ENCODE data around the gene FAM193B.
A peak's percentile ranks its signal among the peaks of the same experiment; 100 is the strongest.

The FAM193B gene

DNA sequence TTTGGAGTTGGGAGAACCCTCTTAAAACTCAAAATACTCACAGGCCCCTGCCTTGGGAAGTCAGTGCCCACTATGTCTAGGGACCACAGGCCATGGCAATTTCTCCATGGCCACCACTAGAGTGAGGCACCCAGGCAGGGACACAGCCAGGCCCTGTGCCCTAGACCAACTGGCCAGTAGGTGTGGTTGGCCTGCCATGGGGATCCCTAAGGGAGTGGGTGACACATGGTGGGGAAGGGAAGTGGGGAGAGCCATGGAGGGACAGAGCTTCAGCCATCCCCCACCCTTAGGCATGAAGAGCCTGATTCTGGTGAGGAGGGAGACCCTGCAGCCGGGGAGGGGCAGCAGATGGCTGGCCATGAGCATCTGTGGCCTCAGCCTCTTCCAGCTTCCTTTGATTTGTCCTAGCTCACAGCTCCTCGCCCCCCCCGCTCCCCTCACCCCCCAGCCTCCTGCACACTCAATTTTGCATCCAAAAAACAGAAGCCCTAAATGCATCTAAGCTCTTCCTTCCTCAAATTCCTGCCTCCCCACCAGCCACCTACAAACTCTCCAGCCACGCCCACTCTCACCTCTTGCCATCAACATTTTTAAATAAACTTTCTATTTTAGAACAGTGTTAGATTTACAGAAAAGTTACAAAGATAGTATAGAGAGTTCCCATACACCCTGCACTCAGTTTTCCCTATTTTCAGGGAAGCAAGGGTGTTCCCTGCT is 79.4 kb downstream of the FAM193B start (continued):
- TF ChIP-seq, protein P1, sequence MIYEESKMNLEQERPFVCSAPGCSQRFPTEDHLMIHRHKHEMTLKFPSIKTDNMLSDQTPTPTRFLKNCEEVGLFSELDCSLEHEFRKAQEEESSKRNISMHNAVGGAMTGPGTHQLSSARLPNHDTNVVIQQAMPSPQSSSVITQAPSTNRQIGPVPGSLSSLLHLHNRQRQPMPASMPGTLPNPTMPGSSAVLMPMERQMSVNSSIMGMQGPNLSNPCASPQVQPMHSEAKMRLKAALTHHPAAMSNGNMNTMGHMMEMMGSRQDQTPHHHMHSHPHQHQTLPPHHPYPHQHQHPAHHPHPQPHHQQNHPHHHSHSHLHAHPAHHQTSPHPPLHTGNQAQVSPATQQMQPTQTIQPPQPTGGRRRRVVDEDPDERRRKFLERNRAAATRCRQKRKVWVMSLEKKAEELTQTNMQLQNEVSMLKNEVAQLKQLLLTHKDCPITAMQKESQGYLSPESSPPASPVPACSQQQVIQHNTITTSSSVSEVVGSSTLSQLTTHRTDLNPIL (CRISPR knock-in tag; IDR thresholded peaks at IDR 0.05; ENCODE audit: low read depth) = no peak
- TF ChIP-seq ZNF565 (CRISPR knock-in tag; conservative IDR thresholded peaks at IDR 0.05; ENCODE audit: low read depth) (no peak), BACH2 (CRISPR knock-in tag; IDR thresholded peaks at IDR 0.05; ENCODE audit: borderline replicate concordance) (no peak), ISL1 (CRISPR knock-in tag; IDR thresholded peaks at IDR 0.05) (no peak), OSR1 (CRISPR knock-in tag; IDR thresholded peaks at IDR 0.05) (no peak), ZC3H10 (CRISPR knock-in tag; IDR thresholded peaks at IDR 0.05) (no peak)

DNA sequence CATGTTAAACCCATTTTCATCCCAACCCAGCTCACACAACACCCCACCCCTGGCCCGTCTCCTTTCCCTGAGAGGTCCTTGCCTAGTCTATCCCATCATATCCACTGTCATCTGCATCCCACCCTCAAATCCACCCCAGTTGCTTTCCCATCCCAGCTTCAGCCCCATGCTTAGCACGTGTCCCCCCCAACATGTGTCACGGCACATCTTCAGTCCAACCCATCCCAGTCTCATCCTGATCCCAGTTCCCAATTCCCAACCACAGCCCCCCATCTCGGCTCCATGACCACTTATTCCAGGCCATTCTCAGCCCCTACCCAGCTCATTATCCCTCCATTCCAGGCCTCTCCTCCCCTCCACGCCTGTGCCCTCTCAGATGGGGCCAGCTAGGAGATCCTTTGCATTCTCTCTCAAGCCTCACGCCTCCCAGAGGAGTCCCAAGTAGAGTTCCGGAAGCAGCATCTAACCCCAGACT is 80.3 kb downstream of the FAM193B start:
- TF ChIP-seq CSDC2 (CRISPR knock-in tag; IDR thresholded peaks at IDR 0.05) = no peak
- no peak for TF ChIP-seq ESRRG (CRISPR knock-in tag; IDR thresholded peaks at IDR 0.05)
- TF ChIP-seq GLIS3 (CRISPR knock-in tag; IDR thresholded peaks at IDR 0.05) = no peak
- TF ChIP-seq ISL1 (CRISPR knock-in tag; IDR thresholded peaks at IDR 0.05) = no peak
- TF ChIP-seq BACH2 (CRISPR knock-in tag; IDR thresholded peaks at IDR 0.05; ENCODE audit: borderline replicate concordance) = no peak
- TF ChIP-seq SNAI2 (CRISPR knock-in tag; IDR thresholded peaks at IDR 0.05) = no peak
- TF ChIP-seq RARB (CRISPR knock-in tag; IDR thresholded peaks at IDR 0.05) = no peak
- TF ChIP-seq ZFP30 (CRISPR knock-in tag; IDR thresholded peaks at IDR 0.05) = no peak
- no peak for TF ChIP-seq ZC3H10 (CRISPR knock-in tag; IDR thresholded peaks at IDR 0.05)
- no peak for TF ChIP-seq ZNF8 (CRISPR knock-in tag; IDR thresholded peaks at IDR 0.05)
- TF ChIP-seq, protein P2, sequence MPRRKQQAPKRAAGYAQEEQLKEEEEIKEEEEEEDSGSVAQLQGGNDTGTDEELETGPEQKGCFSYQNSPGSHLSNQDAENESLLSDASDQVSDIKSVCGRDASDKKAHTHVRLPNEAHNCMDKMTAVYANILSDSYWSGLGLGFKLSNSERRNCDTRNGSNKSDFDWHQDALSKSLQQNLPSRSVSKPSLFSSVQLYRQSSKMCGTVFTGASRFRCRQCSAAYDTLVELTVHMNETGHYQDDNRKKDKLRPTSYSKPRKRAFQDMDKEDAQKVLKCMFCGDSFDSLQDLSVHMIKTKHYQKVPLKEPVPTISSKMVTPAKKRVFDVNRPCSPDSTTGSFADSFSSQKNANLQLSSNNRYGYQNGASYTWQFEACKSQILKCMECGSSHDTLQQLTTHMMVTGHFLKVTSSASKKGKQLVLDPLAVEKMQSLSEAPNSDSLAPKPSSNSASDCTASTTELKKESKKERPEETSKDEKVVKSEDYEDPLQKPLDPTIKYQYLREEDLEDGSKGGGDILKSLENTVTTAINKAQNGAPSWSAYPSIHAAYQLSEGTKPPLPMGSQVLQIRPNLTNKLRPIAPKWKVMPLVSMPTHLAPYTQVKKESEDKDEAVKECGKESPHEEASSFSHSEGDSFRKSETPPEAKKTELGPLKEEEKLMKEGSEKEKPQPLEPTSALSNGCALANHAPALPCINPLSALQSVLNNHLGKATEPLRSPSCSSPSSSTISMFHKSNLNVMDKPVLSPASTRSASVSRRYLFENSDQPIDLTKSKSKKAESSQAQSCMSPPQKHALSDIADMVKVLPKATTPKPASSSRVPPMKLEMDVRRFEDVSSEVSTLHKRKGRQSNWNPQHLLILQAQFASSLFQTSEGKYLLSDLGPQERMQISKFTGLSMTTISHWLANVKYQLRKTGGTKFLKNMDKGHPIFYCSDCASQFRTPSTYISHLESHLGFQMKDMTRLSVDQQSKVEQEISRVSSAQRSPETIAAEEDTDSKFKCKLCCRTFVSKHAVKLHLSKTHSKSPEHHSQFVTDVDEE (CRISPR knock-in tag; IDR thresholded peaks at IDR 0.05) = no peak
- TF ChIP-seq ZNF70 (CRISPR knock-in tag; IDR thresholded peaks at IDR 0.05) = no peak
- no peak for TF ChIP-seq PPARA (CRISPR knock-in tag; IDR thresholded peaks at IDR 0.05; ENCODE audit: borderline replicate concordance)
- TF ChIP-seq, protein P3, sequence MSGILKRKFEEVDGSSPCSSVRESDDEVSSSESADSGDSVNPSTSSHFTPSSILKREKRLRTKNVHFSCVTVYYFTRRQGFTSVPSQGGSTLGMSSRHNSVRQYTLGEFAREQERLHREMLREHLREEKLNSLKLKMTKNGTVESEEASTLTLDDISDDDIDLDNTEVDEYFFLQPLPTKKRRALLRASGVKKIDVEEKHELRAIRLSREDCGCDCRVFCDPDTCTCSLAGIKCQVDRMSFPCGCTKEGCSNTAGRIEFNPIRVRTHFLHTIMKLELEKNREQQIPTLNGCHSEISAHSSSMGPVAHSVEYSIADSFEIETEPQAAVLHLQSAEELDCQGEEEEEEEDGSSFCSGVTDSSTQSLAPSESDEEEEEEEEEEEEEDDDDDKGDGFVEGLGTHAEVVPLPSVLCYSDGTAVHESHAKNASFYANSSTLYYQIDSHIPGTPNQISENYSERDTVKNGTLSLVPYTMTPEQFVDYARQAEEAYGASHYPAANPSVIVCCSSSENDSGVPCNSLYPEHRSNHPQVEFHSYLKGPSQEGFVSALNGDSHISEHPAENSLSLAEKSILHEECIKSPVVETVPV (CRISPR knock-in tag; IDR thresholded peaks at IDR 0.05) = no peak
- TF ChIP-seq, protein P4, sequence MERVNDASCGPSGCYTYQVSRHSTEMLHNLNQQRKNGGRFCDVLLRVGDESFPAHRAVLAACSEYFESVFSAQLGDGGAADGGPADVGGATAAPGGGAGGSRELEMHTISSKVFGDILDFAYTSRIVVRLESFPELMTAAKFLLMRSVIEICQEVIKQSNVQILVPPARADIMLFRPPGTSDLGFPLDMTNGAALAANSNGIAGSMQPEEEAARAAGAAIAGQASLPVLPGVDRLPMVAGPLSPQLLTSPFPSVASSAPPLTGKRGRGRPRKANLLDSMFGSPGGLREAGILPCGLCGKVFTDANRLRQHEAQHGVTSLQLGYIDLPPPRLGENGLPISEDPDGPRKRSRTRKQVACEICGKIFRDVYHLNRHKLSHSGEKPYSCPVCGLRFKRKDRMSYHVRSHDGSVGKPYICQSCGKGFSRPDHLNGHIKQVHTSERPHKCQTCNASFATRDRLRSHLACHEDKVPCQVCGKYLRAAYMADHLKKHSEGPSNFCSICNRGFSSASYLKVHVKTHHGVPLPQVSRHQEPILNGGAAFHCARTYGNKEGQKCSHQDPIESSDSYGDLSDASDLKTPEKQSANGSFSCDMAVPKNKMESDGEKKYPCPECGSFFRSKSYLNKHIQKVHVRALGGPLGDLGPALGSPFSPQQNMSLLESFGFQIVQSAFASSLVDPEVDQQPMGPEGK (CRISPR knock-in tag; IDR thresholded peaks at IDR 0.05; ENCODE audit: borderline replicate concordance) = no peak
- no peak for TF ChIP-seq TOX (CRISPR knock-in tag; IDR thresholded peaks at IDR 0.05; ENCODE audit: borderline replicate concordance)
- no peak for ATAC-seq

DNA sequence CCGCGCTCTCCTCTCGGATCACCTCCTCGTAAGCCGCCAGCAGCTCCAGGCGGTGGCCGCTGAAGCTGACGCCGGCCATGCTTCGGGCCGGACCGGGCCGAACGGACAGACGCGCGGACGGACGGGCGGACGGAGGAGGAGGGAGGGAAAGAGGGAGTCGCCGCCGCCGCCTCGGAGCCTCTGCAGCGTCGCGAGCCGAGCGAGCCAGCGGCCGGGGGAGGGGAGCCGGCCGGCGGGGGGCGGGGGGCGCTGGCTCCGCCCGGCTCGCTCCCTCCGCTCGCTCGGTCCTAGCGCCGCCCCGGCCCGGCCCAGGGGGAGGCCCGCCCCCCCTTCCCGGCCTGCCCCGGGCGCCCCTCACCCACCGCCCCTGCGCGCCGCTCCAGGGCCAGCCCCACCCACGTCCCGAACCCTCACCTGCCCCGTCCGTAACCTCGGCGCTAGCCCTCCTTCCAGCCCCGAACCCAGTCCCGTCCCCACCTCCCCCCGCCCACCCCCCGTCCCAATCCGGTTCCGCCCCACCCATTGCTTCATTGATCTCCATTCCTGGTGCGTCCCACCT is 80.8 kb downstream of the FAM193B start, which contains the start of gene DBN1:
TSS of gene DBN1 (minus strand) at position 192 of the 559 bp plus-strand sequence. CDS start at position 79, 113 bp downstream.
- ATAC-seq = peak; percentile 41
- TF ChIP-seq, protein P1 (CRISPR knock-in tag; IDR thresholded peaks at IDR 0.05; ENCODE audit: low read depth) = no peak
- TF ChIP-seq, protein P5, sequence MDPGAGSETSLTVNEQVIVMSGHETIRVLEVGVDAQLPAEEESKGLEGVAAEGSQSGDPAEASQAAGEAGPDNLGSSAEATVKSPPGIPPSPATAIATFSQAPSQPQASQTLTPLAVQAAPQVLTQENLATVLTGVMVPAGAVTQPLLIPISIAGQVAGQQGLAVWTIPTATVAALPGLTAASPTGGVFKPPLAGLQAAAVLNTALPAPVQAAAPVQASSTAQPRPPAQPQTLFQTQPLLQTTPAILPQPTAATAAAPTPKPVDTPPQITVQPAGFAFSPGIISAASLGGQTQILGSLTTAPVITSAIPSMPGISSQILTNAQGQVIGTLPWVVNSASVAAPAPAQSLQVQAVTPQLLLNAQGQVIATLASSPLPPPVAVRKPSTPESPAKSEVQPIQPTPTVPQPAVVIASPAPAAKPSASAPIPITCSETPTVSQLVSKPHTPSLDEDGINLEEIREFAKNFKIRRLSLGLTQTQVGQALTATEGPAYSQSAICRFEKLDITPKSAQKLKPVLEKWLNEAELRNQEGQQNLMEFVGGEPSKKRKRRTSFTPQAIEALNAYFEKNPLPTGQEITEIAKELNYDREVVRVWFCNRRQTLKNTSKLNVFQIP (CRISPR knock-in tag; IDR thresholded peaks at IDR 0.05; ENCODE audit: borderline replicate concordance, low read depth) = no peak
- no peak for TF ChIP-seq ARNTL (CRISPR knock-in tag; IDR thresholded peaks at IDR 0.05; ENCODE audit: borderline replicate concordance, low read depth)
- TF ChIP-seq OSR1 (CRISPR knock-in tag; IDR thresholded peaks at IDR 0.05) = no peak
